Spleen (tissue), 7 donors: ENCODE data around the gene NUMB.

ENCODE experiments used
- POLR2A ChIP-seq, 3 donors: fragments of 450-650 bp; IDR thresholded peaks; one replicate each; pipeline ENCODE4 v1.5.1; 2017; ENCODE audit warnings: antibody characterized with exemption in 3 of 3, mild to moderate bottlenecking in 1 of 3
- POLR2AphosphoS5 ChIP-seq, 3 donors: sonication (generic); formaldehyde crosslinking; IDR thresholded peaks; one replicate each; pipeline ENCODE4 v1.5.1; 2017; ENCODE audit warnings: antibody characterized with exemption in 3 of 3
- TF ChIP-seq, protein P1 (sequence below), 11 experiments: fragments of 200-600 bp in 7 of 11; fragments of 450-650 bp in 4 of 11; sonication (generic) in 4 of 11; IDR thresholded peaks in 8 of 11; conservative IDR thresholded peaks in 3 of 11; 1 replicate in 7 of 11; 2 replicates in 4 of 11; pipeline versions ENCODE4 v1.4.0 to v1.8.0; 2016 to 2021; ENCODE audit warnings: antibody characterized with exemption in 11 of 11, inconsistent platforms in 4 of 11, mild to moderate bottlenecking in 1 of 11
- donor health status: DM: no; HTN: no; CAD: no; lungs with moderate emphysema.
- donor health status: DM: no; HTN: no; CAD: no.
- donor health status: DM: no; HTN: no; CAD: no.

DNA sequence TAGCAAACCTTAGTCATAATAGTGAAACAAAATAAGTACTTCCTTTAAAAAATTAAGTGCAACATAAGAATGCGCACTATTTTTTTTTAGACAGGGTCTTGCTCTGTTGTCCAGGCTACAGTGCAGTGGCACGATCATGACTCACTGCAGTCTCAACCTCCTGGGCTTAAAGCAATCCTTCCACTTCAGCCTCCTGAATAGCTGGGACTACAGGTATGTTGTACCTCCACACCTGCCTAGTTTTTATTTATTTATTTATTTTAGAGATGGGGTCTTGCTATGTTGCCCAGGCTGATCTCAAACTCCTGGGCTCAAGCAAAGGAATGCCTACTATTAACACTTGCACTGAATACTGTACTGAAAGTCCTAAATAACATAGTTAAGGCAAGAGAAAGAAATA is 93.8 kb downstream of the NUMB start:
- TF ChIP-seq, protein P1, sequence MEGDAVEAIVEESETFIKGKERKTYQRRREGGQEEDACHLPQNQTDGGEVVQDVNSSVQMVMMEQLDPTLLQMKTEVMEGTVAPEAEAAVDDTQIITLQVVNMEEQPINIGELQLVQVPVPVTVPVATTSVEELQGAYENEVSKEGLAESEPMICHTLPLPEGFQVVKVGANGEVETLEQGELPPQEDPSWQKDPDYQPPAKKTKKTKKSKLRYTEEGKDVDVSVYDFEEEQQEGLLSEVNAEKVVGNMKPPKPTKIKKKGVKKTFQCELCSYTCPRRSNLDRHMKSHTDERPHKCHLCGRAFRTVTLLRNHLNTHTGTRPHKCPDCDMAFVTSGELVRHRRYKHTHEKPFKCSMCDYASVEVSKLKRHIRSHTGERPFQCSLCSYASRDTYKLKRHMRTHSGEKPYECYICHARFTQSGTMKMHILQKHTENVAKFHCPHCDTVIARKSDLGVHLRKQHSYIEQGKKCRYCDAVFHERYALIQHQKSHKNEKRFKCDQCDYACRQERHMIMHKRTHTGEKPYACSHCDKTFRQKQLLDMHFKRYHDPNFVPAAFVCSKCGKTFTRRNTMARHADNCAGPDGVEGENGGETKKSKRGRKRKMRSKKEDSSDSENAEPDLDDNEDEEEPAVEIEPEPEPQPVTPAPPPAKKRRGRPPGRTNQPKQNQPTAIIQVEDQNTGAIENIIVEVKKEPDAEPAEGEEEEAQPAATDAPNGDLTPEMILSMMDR (IDR thresholded peaks at IDR 0.05 in 8 of 11, conservative IDR thresholded peaks at IDR 0.05 in 3 of 11) = no peak
- TF ChIP-seq POLR2A (IDR thresholded peaks at IDR 0.05) (no peak), POLR2AphosphoS5 (IDR thresholded peaks at IDR 0.05) (no peak)
